ENCODE results near the gene ABCE1.

The ABCE1 gene

GRCh38 chr4:145103496-145103895 is 5.4 kb downstream of the ABCE1 start:
- DNase-seq = no peak

DNA sequence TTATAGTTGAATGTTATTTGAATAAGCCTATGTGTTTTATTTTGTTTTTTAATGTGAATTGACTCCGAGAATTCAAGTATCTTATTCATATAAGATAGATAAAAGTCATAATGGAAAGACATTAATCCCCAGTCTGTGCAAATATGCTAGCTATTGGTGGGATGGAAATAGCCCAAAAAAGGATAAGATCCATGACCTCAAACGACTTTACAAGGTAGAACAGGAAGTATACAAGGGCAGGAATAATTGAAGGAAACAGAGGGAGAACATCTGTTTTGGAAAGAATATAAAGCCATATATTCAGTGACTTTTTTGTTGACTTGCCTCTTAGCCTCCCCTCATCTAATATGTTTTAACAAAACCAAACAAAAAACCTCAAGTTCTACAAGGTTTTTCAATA is 9.0 kb downstream of the ABCE1 start:
- no peak for DNase-seq

GRCh38 chr4:145108128-145108527 is 10.0 kb downstream of the ABCE1 start:
- no peak for DNase-seq

DNA sequence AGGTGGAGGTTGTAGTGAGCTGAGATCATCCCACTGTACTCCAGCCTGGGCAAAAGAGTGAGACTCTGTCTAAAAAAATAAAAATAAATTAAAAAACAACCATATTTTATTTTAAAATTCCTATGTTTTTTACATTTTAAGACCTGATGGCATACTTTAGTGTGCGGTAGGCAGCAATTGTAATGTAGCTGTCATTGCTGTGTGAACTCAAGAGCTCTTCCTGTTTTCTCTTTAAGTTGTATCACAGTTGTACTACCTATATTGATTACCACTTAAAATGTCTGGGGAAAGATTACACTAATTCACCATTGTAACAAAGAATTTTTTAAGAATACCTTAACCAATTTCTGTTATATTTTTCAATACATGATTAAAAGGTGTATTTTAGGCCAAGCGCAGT is 27.3 kb downstream of the ABCE1 start:
- no peak for DNase-seq

DNA sequence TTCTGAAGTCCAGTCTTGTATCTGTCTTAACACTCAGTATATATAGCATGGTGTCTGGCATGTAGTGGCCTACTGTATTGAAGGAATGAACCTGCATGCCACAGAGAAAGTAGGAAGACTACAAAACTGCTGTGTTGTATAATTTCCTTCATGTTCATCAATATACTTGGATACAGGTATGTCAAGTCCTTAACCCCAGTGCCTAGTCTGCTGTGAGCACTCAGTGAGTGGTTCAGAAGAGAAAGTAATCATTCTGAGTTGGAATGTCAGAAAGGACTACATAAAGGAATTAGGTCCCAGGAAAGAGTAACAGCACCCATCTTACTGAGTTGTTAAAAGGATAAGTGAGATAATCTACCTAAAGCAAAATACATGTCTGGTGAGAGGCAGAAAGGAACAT is 32.0 kb downstream of the ABCE1 start:
- DNase-seq = no peak

DNA sequence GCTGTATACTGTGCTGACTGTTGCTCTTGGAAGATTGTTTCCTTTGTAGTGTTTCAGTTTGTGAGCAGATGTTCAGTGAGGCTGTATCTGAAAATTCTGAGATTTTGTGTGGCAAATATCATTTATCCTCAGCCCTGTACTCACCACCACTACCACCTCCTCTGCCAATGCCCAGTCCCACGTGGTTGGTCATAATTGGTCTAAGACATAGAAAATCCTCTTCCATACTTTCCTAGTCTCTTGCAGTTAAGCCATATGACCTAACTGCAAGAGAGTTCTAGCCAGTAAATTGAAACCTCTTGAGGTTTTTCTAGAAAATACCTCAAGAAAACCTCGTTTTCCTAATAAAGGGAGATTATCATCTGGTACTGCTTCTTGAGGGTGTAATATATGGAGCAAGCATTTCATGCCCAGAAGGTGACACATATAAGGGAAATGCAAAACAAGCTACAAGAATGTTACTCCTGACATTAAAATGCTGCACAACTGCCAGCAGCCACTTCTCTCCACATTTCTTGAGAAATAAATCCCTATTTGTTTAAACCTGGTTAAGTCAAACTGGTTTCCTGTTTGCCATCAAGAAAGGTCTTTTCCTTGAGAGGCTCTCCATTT is 32.8 kb downstream of the ABCE1 start:
- no peak for DNase-seq

DNA sequence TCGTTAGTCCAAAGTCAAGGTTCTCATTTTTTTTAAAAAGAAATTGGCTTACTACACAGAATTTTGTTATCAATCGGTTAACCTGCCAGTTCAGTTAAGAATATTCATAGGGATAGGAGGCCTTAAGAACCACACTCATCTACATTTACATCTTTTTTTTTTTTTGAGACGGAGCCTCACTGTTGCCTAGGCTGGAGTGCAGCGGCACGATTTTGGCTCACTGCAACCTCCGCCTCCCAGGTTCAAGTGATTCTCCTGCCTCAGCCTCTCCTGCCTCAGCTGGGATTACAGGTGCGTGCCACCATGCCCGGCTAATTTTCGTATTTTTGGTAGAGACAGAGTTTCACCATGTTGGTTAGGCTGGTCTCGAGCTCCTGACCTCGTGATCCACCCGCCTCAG is 33.7 kb downstream of the ABCE1 start:
- no peak for DNase-seq

- DNase-seq = no peak
These were observed 34.5 kb downstream of the ABCE1 start for GRCh38 chr4:145132511-145133098.

DNA sequence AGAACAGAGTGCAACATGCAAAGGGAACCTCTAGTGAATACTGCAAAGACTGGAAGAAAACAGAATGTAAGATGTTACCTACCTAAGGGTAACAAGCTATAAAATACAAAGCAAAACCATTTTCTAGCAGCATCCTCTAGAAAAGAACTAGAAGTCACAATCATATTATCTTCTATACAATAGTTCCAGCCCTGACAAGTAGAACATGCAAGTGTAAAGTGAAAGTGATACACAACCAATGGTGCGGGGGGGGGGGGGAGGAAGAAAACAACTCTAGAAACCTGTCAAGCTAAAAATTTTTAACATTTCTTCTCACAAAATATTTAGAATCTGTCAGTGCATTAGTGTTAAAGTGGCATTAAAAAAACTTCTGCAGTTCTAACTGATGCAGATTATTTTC is 38.1 kb downstream of the ABCE1 start:
- DNase-seq = peak in 1 of 6 experiments; percentile 5

- no peak for DNase-seq
These were observed 50.9 kb downstream of the ABCE1 start for GRCh38 chr4:145148980-145149379.

- DNase-seq = no peak
These were observed 55.2 kb downstream of the ABCE1 start for GRCh38 chr4:145153181-145153903.

GRCh38 chr4:145153904-145154298 is 55.8 kb downstream of the ABCE1 start:
- no peak for DNase-seq

- peak in 1 of 6 experiments; percentile 7 for DNase-seq
These were observed 56.5 kb downstream of the ABCE1 start for GRCh38 chr4:145154573-145154972.

GRCh38 chr4:145155268-145155870 is 57.3 kb downstream of the ABCE1 start:
- no peak for DNase-seq

DNA sequence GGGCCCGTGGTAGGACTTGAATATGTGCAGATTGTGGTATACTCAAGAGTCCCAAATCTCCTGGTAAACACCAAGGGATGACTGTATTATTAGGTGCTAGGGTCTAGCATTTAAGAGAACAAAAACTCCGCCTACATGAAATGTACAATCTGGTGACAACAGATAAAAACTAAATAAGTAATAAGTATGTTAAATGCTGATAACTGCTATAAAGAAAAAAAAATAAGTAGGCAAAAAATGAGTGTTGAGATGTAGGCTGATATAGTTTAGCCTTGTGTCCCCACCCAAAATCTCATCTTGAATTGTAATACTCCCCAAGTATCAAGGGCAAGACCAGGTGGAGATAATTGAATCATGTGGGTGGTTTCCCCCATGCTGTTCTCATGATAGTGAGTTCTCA is 58.9 kb downstream of the ABCE1 start:
- no peak for DNase-seq

DNA sequence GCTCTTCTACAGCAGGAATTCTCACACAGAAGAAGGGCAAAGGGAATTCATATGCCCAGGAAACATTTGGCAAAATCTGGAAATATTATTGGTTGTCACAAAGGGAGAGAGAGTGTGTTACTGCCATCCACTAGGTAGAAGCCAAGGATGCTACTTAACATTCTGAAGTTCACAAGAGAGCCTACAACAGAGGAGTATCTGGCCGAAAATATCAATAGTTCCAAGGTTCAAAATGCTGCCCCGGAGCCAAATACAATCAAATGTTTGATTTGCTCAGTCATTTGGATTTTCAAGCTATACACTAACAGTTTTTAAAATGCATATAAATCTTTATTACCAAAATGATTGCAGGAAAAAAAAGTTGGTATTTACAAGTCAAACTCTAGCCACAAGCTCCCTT is 63.4 kb downstream of the ABCE1 start:
- no peak for DNase-seq

GRCh38 chr4:145167887-145168286 is 69.8 kb downstream of the ABCE1 start:
- no peak for DNase-seq

DNA sequence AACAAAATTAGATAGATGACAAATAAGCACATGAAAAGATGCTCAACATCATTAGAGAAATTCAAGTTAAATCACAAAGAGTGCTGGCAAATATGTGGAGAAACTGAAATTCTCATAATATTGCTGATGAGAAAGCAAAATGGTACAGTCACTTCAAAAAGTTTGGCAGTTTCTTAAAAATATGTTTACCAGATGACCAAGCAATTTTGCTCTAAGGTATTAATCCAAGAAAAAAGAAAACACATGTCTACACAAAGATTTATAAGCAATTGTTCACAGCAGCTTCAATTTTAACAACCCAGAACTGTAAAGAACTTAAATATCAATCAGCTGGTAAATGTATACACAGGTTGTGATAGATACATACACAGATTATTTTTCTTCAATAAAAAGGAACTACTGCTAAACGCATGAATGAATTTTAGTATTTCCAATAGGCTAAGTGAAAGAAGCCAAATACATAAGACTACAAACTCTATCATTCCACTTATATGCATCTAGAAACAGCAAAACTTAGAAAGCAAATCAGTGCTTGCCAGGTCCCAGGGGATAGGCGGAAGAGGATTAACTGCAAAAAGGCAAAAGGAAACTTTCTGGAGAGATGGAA is 70.6 kb downstream of the ABCE1 start:
- no peak for DNase-seq

GRCh38 chr4:145170223-145170622 is 72.1 kb downstream of the ABCE1 start:
- no peak for DNase-seq

DNA sequence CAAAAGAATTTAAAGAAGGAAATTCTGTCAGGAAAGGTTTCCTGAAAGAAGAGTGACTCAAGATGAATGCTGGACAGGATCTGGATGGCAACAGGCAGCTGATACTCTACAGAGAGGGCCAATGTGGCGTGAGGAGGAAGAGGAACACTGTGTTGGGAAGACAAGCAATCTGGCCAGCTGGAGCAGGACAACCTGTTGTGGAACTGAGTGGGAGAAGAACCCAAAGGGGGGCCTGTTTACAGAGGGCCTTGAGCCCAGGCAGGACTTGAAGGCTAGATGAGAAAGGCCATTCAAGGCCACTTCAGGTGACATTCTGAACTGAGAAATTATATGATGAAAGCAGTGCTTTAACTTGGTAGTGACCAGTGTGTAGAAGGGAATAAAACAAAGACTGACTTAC is 73.8 kb downstream of the ABCE1 start:
- DNase-seq = no peak

- DNase-seq = no peak
These were observed 78.7 kb downstream of the ABCE1 start for GRCh38 chr4:145176641-145177432.

- DNase-seq = no peak
These were observed 79.4 kb downstream of the ABCE1 start for GRCh38 chr4:145177511-145177905.

Data from stimulated activated naive CD4-positive, alpha-beta T cell (primary cell).